ENCODE measurements around the gene JUND. TPM values are rescaled to one million over a fixed set of nuclear protein-coding genes. Genes with fewer than 3 reads are reported as not detected.

Gene JUND
- total RNA-seq, result 288 and 304 TPM in 2 replicates

GRCh38 chr19:18281082-18282020, at the start of gene JUND:
Gene JUND (minus strand): TSS chr19:18281622. CDS start chr19:18281484, 138 bp downstream.

GRCh38 chr19:18322759-18323460, 41.5 kb upstream of the JUND start, which contains the start of gene LSM4:
Gene LSM4 (minus strand): TSS chr19:18323076. CDS start chr19:18323020, 56 bp downstream.

GRCh38 chr19:18274219-18274780, 7.1 kb downstream of the JUND start, which contains the start of gene IQCN:
Gene IQCN (minus strand): TSS chr19:18274452. CDS start chr19:18269478, 4,974 bp downstream.

Other genes with a start within 250 kb of the JUND start
- gene IL12RB1, start 194.7 kb downstream of the JUND start, total RNA-seq, result not detected in 2 replicates
- 2.7 and 3.4 TPM in 2 replicates for gene MAST3, start 183.8 kb downstream of the JUND start, total RNA-seq
- gene PIK3R2, start 128.5 kb downstream of the JUND start, total RNA-seq, result 18.4 and 23.9 TPM in 2 replicates
- under 0.01 and 0.15 TPM in 2 replicates for gene IFI30, start 107.8 kb downstream of the JUND start, total RNA-seq
- 24.0 and 29.0 TPM in 2 replicates for gene MPV17L2, start 88.4 kb downstream of the JUND start, total RNA-seq
- 0.67 and 1.0 TPM in 2 replicates for gene RAB3A, start 77.6 kb downstream of the JUND start, total RNA-seq
- gene PDE4C, start 55.2 kb downstream of the JUND start, total RNA-seq, result not detected in 2 replicates
- 0.30 and 0.50 TPM in 2 replicates for gene IQCN, start 7.2 kb downstream of the JUND start, total RNA-seq
- gene LSM4, start 41.5 kb upstream of the JUND start, total RNA-seq, result 416 and 427 TPM in 2 replicates
- 6.1 and 8.7 TPM in 2 replicates for gene PGPEP1, start 59.0 kb upstream of the JUND start, total RNA-seq
- gene GDF15, start 104.5 kb upstream of the JUND start, total RNA-seq, result 42.1 and 46.7 TPM in 2 replicates
- 0.15 TPM in 1 of 2 replicates, not detected in the other for gene LRRC25, start 116.0 kb upstream of the JUND start, total RNA-seq
- gene SSBP4, start 137.8 kb upstream of the JUND start, total RNA-seq, result 128 and 131 TPM in 2 replicates
- gene ISYNA1, start 156.5 kb upstream of the JUND start, total RNA-seq, result 29.9 and 43.0 TPM in 2 replicates
- gene ELL, start 240.4 kb upstream of the JUND start, total RNA-seq, result 9.6 and 9.7 TPM in 2 replicates

All from bronchus fibroblast of lung (primary cell).